ENCODE measurements around the gene RETSAT. TPM values are rescaled to one million over a fixed set of nuclear protein-coding genes. Genes with fewer than 3 reads are reported as not detected.

The RETSAT gene
- total RNA-seq, 1 donor from 2014 or later: 38.2 TPM

GRCh38 chr2:85376291-85377065 lies 22.1 kb upstream of the RETSAT start:
- Histone ChIP-seq H3K27me3 (ENCODE audit: insufficient read depth, low read length) (no peaks in the 10 kb centered on the region), H3K27ac (ENCODE audit: low read depth, low read length) (no peak overlapping the region), H3K4me2 (ENCODE audit: low read length) (no peak overlapping the region), H3K4me1 (ENCODE audit: insufficient read depth, low read length) (no peaks in the 10 kb centered on the region), H3K79me2 (ENCODE audit: insufficient read depth, low read length) (no peaks in the 10 kb centered on the region), H3K4me3 (ENCODE audit: insufficient read depth, low read depth, low read length) (no peak overlapping the region), H2AFZ (ENCODE audit: low read depth, low read length) (no peak overlapping the region), H3K9me3 (ENCODE audit: insufficient read depth, low read depth, low read length) (no peaks in the 10 kb centered on the region), H3K9ac (ENCODE audit: low read length) (no peak overlapping the region), H3K36me3 (ENCODE audit: insufficient read depth, low read length) (peaks cover 15% of the 10 kb centered on the region), H4K20me1 (ENCODE audit: insufficient read depth, low read length) (no peaks in the 10 kb centered on the region)
- FAIRE-seq: no peak
- Mint-ChIP-seq H3K27me3 (ENCODE audit: low read depth, unreplicated experiment) (no peaks in the 10 kb centered on the region), H3K4me1 (ENCODE audit: low read depth, unreplicated experiment) (peaks cover 2% of the 10 kb centered on the region), H3K27ac (ENCODE audit: unreplicated experiment) (no peak overlapping the region), H3K9me3 (ENCODE audit: unreplicated experiment) (peaks cover 15% of the 10 kb centered on the region), H3K36me3 (ENCODE audit: low read depth, unreplicated experiment) (peaks cover 45% of the 10 kb centered on the region), H3K4me3 (ENCODE audit: unreplicated experiment) (no peak overlapping the region)
- peak; percentile 18 for DNase-seq (ENCODE audit: low read depth)
- TF ChIP-seq, protein P1, sequence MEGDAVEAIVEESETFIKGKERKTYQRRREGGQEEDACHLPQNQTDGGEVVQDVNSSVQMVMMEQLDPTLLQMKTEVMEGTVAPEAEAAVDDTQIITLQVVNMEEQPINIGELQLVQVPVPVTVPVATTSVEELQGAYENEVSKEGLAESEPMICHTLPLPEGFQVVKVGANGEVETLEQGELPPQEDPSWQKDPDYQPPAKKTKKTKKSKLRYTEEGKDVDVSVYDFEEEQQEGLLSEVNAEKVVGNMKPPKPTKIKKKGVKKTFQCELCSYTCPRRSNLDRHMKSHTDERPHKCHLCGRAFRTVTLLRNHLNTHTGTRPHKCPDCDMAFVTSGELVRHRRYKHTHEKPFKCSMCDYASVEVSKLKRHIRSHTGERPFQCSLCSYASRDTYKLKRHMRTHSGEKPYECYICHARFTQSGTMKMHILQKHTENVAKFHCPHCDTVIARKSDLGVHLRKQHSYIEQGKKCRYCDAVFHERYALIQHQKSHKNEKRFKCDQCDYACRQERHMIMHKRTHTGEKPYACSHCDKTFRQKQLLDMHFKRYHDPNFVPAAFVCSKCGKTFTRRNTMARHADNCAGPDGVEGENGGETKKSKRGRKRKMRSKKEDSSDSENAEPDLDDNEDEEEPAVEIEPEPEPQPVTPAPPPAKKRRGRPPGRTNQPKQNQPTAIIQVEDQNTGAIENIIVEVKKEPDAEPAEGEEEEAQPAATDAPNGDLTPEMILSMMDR (IDR thresholded peaks at IDR 0.05; ENCODE audit: insufficient read depth, low read depth, low read length): no peak
- TF ChIP-seq EZH2 (IDR thresholded peaks at IDR 0.05; ENCODE audit: insufficient read depth, low read length): no peak

GRCh38 chr2:85371045-85371444 lies 16.7 kb upstream of the RETSAT start:
- no peak for TF ChIP-seq EZH2 (IDR thresholded peaks at IDR 0.05; ENCODE audit: insufficient read depth, low read length)
- TF ChIP-seq, protein P1 (IDR thresholded peaks at IDR 0.05; ENCODE audit: insufficient read depth, low read depth, low read length): no peak
- Mint-ChIP-seq H3K4me3 (ENCODE audit: unreplicated experiment) (no peak overlapping the region), H3K36me3 (ENCODE audit: low read depth, unreplicated experiment) (peaks cover 28% of the 10 kb centered on the region), H3K9me3 (ENCODE audit: unreplicated experiment) (peaks cover 2% of the 10 kb centered on the region), H3K27ac (ENCODE audit: unreplicated experiment) (no peak overlapping the region), H3K27me3 (ENCODE audit: low read depth, unreplicated experiment) (no peaks in the 10 kb centered on the region), H3K4me1 (ENCODE audit: low read depth, unreplicated experiment) (peaks cover 2% of the 10 kb centered on the region)
- no peak for FAIRE-seq
- H4K20me1 ChIP-seq (ENCODE audit: insufficient read depth, low read length): no peaks in the 10 kb centered on the region
- H3K4me3 ChIP-seq (ENCODE audit: insufficient read depth, low read depth, low read length): no peak overlapping the region
- DNase-seq (ENCODE audit: low read depth): no peak
- no peaks in the 10 kb centered on the region for H3K79me2 ChIP-seq (ENCODE audit: insufficient read depth, low read length)
- H3K36me3 ChIP-seq (ENCODE audit: insufficient read depth, low read length): no peaks in the 10 kb centered on the region
- H2AFZ ChIP-seq (ENCODE audit: low read depth, low read length): no peak overlapping the region
- H3K9me3 ChIP-seq (ENCODE audit: insufficient read depth, low read depth, low read length): no peaks in the 10 kb centered on the region
- no peak overlapping the region for H3K27ac ChIP-seq (ENCODE audit: low read depth, low read length)
- no peaks in the 10 kb centered on the region for H3K4me1 ChIP-seq (ENCODE audit: insufficient read depth, low read length)
- H3K4me2 ChIP-seq (ENCODE audit: low read length): no peak overlapping the region
- H3K9ac ChIP-seq (ENCODE audit: low read length): no peak overlapping the region
- no peaks in the 10 kb centered on the region for H3K27me3 ChIP-seq (ENCODE audit: insufficient read depth, low read length)

GRCh38 chr2:85369500-85369899 lies 15.2 kb upstream of the RETSAT start:
- Mint-ChIP-seq H3K9me3 (ENCODE audit: unreplicated experiment) (peaks cover 2% of the 10 kb centered on the region), H3K27ac (ENCODE audit: unreplicated experiment) (no peak overlapping the region), H3K36me3 (ENCODE audit: low read depth, unreplicated experiment) (peaks cover 25% of the 10 kb centered on the region), H3K4me3 (ENCODE audit: unreplicated experiment) (no peak overlapping the region), H3K27me3 (ENCODE audit: low read depth, unreplicated experiment) (no peaks in the 10 kb centered on the region), H3K4me1 (ENCODE audit: low read depth, unreplicated experiment) (no peaks in the 10 kb centered on the region)
- no peak for TF ChIP-seq EZH2 (IDR thresholded peaks at IDR 0.05; ENCODE audit: insufficient read depth, low read length)
- TF ChIP-seq, protein P1 (IDR thresholded peaks at IDR 0.05; ENCODE audit: insufficient read depth, low read depth, low read length): no peak
- Histone ChIP-seq H3K79me2 (ENCODE audit: insufficient read depth, low read length) (no peaks in the 10 kb centered on the region), H2AFZ (ENCODE audit: low read depth, low read length) (no peak overlapping the region), H3K9ac (ENCODE audit: low read length) (no peak overlapping the region), H3K4me1 (ENCODE audit: insufficient read depth, low read length) (no peaks in the 10 kb centered on the region), H3K9me3 (ENCODE audit: insufficient read depth, low read depth, low read length) (no peaks in the 10 kb centered on the region), H3K4me2 (ENCODE audit: low read length) (no peak overlapping the region), H4K20me1 (ENCODE audit: insufficient read depth, low read length) (no peaks in the 10 kb centered on the region), H3K27me3 (ENCODE audit: insufficient read depth, low read length) (no peaks in the 10 kb centered on the region), H3K4me3 (ENCODE audit: insufficient read depth, low read depth, low read length) (no peak overlapping the region), H3K27ac (ENCODE audit: low read depth, low read length) (no peak overlapping the region), H3K36me3 (ENCODE audit: insufficient read depth, low read length) (no peaks in the 10 kb centered on the region)
- no peak for FAIRE-seq
- no peak for DNase-seq (ENCODE audit: low read depth)

All from astrocyte (in vitro differentiated cells and primary cell).